GM19395 (cell line): ENCODE results near the gene PRORP.
"Not testable (repeated sequence)": the region's sequence is repeated elsewhere in the genome, so short reads cannot be mapped to it uniquely, and the experiment has no call there.

ENCODE experiments used
- ATAC-seq: cut with Tn5 transposase; IDR thresholded peaks from one replicate; pipeline ENCODE4 v1.9.1; 2021; ENCODE audit warnings: mild to moderate bottlenecking, moderate library complexity; ENCODE audit not compliant: unreplicated experiment

PRORP gene

GRCh38 chr14:35121887-35122695 is at the start of gene PRORP, which contains the start of gene PPP2R3C:
Gene PRORP, plus strand, starts transcription at chr14:35122552. Its CDS starts 694 bp downstream, at chr14:35123246.
Gene PPP2R3C, minus strand, starts transcription at chr14:35121990. Its CDS starts 31 bp downstream, at chr14:35121959.
- ATAC-seq, result peak; percentile 88

DNA sequence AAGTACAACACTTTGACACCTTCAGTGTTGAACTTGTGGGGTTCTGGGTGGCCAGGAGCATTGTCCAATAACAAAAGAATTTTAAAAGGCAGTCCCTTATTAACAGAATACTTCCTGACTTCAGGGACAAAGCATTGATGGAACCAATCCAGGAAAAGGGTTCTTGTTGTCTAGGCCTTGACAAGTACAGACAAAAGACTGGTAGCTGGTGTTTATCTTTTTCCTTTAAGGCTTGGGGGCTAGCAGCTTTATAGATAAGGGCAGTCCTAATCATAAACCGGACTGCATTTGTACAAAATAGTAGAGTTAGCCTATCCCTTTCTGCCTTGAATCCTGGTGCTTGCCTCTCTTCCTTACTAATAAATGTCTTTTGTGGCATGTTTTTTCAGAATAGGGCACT is 48.9 kb upstream of the PRORP start:
- no peak for ATAC-seq

DNA sequence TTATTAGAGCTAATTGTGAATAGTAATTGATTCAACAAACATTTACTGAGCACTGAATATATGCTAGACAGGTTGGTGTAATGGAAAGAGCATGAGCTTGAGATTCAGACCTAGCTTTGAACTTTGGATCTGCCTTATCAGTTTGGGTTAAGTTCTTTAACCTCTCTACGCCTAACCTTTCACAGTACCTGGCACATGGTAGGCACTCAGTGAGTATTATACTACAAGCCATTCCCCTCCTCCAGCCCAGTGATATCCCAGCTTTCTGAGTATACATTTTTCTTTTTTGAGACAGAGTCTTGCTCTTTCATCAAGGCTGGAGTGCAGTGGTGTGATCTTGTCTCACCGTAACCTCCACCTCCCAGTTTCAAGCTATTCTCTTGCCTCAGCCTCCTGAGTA is 44.3 kb upstream of the PRORP start:
- ATAC-seq, result no peak

GRCh38 chr14:35079742-35080141 is 42.6 kb upstream of the PRORP start:
- no peak for ATAC-seq

DNA sequence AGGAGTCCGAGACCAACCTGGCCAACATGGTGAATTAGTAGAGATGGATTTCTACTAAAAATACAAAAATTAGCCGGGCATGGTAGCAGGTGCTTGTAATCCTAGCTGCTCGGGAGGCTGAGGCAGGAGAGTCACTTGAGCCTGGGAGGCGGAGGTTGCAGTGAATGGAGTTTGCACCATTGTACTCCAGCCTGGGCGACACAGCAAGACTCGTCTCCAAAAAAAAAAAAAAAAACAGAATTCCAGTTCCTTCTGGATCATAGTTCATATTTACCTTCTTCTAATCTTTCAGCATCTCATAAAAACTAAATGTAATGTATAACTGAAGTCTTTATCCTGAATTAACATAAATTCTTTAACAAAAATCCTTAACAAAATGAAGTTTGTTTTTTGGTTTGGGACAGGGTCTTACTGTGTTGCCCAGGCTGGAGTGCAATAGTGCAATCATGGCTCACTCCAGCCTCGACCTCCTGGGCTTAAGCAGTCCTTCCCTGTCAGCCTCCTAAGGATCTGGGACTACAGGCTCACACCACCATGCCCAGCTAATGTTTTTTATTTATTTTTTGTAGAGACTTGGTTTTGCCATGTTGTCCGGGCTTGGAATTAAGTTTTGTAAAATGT is 38.7 kb upstream of the PRORP start:
- no peak for ATAC-seq

DNA sequence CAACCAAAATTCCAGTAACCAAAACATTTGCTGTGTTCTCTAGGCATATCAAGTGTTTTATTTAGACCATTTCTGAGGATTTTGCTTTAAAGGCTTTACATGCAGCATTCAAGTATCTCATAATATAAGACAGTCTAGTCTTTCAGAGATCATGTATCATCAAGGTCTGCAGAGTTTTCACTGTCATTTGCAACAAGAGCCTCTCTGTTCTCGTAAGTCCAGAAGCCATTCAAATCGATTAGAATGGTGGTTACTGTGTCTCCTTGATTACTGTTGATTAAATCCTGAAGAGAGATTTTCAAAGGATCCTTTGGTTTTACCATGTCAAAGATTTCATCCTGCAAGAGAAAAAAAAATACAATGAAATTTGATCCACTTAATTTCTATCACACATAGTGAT is 36.9 kb upstream of the PRORP start:
- no peak for ATAC-seq

DNA sequence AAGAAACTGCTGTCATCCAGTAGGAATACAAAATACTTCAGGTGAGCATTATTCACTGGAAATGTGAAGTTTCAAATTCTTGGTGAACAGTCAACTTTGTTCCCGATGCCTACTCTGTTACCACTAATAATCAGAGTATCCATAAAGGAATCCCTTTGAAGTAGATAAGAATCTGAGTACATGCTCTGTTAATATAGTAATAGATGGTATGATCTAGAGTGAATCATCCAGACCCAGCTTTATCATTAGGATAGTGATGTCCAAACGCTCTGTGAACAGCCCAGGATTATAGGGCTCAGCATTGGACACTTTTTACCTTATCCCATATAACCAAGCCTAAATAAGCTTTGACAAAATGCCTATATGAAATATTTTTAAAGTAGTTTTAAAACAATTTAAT is 33.8 kb upstream of the PRORP start:
- ATAC-seq, result no peak

- not testable (repeated sequence) for ATAC-seq
Observed at GRCh38 chr14:35094645-35095044, 27.7 kb upstream of the PRORP start.

DNA sequence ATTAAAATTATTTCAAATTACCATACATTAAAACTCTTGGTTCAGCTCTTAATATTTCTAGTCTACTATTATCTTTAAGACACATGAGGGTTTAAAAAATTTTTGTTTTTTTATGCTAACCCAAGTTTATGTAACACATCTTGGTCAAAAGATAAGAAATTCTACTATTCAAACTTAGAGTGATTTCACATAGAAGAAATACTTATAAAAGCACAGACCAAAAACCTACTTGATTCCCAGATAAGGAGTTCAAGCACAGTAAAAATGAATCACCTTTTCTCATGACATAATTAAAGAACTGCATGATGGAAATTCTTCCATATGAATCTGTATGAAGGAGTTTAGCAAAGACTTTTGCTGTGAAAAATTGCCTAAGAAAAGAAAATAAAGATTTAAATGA is 14.5 kb upstream of the PRORP start:
- ATAC-seq, result no peak

DNA sequence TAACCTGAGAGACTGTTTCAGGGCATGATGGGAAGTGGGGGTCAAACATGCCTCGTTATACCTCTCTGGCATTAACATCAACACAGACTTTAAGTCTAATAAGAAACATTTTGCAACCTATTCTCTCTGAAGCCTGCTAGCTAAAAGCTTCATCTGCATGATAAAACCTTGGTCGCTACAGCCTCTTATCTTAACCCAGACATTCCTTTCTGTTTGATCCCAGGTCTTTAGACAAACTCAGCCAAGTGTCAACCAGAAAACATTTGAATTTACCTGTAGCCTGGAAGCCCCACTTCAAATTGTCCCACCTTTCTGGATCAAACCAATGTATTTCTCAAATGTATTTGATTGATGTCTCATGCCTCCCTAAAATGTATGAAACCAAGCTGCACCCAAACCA is 9.7 kb upstream of the PRORP start:
- no peak for ATAC-seq

GRCh38 chr14:35113308-35113950 is 8.9 kb upstream of the PRORP start:
- no peak for ATAC-seq

- no peak for ATAC-seq
Observed at GRCh38 chr14:35114036-35114435, 8.3 kb upstream of the PRORP start.

GRCh38 chr14:35116242-35116641 is 6.1 kb upstream of the PRORP start:
- ATAC-seq, result no peak

DNA sequence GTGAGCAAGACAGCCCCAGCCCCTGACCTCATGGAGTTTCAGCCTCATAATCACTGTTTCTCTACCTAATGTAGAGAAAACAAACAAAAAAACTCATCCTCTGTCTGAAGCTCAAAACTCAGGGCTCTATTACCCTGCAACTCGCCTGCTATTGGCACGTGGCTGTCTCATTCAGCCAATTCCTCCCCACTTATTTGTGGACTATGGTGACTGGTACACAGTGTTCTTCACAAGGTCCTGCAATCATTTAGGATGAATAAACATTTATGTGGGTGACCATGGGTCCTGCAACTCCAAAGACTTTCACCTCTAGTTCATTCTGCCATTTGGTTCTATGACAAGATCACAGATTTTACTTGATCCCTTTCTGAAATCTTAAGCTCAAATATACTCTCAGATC is 5.2 kb upstream of the PRORP start:
- ATAC-seq, result no peak

DNA sequence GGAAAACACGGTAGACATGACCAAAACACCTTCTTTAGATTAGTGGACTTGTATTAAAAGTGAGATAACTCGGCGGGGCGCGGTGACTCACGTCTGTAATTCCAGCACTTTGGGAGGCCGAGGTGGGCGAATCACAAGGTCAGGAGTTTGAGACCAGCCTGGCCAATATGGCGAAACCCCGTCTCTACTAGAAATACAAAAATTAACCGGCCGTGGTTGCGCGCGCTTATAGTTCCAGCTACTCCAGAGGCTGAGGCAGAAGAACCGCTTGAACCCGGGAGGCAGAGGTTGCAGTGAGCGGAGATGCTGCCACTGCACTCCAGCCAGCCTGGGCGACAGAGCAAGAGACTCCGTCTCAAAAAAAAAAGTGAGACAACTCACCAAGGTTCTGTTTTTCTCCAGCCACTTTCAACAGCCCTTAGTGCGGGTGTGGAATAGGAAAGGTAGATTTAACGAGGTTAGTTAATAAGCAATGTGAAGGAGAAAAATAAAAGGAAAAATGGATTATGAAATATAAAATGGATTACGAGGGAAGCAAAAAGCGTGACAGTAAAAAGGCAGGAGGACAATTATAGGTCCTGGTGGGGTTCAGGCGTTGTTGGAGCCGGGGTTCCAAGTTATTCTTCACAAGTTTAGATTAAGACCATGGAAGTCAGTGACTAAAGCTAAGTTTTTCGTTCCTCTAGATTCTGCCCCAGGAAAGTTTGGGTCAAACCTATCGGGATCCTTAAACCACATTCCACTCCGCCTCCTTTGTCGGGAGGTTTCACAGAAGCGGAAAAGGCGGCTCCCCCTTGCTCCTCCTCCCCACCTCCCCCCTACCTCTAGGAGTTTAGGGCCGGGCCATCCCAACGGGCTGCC is 1.1 kb upstream of the PRORP start:
- ATAC-seq, result peak; percentile 2

DNA sequence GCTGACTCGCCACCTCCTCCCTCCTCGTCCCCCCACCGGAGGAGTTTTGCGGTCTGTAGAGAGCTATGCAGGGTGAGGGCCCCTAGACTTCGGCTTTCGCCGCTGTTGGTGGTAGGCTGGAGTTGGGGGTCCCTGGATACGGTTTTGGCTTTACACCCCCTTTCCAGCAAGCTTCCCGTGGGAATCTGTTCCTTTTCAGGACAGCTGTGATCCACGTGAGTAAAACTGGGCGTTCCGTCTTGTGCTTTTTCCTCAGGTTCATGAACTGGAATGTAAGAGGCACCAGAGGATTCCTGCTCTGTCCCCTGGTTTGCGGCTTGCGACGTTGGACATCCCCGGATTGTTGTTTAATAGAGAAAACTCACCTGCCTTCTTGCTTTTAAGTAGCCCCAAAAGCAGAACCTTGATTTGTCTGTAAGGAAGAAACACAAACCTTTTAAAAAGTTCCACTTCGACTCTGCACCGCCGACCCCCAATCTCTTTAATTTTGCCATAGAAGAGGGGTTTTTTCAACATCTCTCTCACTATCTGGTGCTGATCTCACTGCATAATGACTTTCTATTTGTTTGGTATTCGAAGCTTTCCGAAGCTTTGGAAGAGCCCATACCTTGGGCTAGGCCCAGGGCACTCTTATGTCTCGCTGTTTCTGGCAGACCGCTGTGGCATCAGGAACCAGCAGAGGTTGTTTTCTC is 490 bp downstream of the PRORP start:
- no peak for ATAC-seq

DNA sequence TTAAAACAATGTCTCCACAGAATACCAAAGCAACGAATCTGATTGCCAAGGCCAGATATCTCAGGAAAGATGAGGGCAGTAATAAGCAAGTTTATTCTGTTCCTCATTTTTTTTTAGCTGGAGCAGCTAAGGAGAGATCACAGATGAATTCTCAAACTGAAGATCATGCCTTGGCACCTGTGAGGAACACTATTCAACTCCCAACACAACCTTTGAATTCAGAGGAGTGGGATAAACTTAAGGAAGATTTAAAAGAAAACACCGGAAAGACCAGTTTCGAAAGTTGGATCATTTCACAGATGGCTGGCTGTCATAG is 994 bp downstream of the PRORP start:
- no peak for ATAC-seq

DNA sequence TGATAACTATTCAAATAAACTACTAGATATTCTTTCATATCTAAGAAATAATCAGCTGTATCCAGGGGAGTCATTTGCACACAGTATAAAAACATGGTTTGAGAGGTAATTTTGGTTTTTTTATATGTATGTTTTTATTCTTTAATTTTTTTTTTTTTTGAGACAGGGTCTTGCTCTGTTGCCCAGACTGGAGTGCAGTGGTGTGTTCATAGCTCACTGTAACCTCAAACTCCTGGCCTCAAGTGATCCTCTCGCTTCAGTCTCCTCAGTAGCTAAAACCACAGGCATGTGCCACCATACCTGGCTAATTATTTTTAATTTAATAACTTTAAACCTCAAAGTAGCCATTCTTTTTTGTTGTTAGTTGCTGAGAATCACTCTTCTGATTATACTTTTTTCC is 1.8 kb downstream of the PRORP start:
- no peak for ATAC-seq

GRCh38 chr14:35133542-35134328 is 11.4 kb downstream of the PRORP start:
- ATAC-seq, result no peak
